ENCODE results near the gene LMF1.

LMF1 gene

GRCh38 chr16:854808-855410, 115.9 kb downstream of the LMF1 start:
- Histone ChIP-seq H3K4me1 (ENCODE audit: insufficient read depth, insufficient read length) (no peaks in the 10 kb centered on the region), H3K9me3 (ENCODE audit: insufficient read depth, low read length) (peaks cover 22% of the 10 kb centered on the region; the same call in 1 of the 2 replicates), H3K9ac (ENCODE audit: insufficient read length, low read depth) (no peak overlapping the region), H3K27me3 (ENCODE audit: insufficient read depth, insufficient read length) (no peaks in the 10 kb centered on the region), H3K36me3 (ENCODE audit: insufficient read depth, insufficient read length, low read length) (no peaks in the 10 kb centered on the region), H3K4me3 (ENCODE audit: insufficient read length, low read depth) (no peak overlapping the region)
- DNase-seq (ENCODE audit: low read depth, low spot score): no peak
- no peak for TF ChIP-seq ZNF274 (IDR thresholded peaks at IDR 0.05; ENCODE audit: low read depth, low read length)
- no peak for TF ChIP-seq SUZ12 (IDR thresholded peaks at IDR 0.05; ENCODE audit: extremely low read depth, insufficient read depth, insufficient read length)
- no peak for TF ChIP-seq YY1 (IDR thresholded peaks at IDR 0.05; ENCODE audit: insufficient read depth, insufficient read length)

DNA sequence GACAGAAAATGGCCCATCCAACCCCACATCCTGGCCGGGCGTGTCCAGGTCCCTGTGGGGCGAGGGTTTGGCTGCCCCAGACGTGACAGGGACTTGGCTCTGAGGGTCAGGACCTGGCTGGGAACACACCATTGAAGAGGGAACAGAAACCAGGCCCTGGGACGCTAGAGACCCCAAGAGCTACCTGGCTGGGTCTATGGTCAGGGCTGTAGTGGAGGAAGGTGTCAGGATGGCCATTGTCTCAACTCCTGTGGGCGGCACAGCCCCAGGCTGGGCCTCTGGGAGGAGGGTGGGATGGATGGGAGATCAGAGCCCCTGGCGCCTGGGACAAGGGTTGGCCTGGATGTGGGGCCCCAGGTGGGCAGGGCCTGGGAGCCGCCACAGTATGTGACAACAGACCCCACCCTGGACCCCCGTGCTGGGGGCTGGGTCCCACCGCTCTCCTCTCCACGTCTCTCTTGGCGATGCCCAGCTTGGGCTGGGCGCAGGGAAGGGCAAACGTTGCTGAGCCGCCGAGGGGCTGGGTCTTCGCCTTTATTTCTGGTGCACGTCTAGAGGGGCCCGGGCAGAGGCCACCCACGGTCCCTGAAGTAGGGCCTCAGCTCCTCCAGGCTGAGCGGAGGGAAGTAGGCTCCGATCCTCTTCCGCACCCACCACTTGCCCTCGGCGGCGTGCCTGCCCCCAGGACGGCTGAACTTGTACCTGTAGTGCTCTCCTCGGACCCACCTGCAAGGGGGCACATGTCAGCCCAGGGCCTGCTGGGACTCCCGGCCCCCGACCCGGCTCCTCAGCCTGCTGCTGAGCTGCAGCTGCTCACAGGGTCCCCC, 116.6 kb downstream of the LMF1 start:
- no peak for DNase-seq (ENCODE audit: low read depth, low spot score)
- Histone ChIP-seq H3K9me3 (ENCODE audit: insufficient read depth, low read length) (peaks cover 23% of the 10 kb centered on the region; the same call in 1 of the 2 replicates), H3K36me3 (ENCODE audit: insufficient read depth, insufficient read length, low read length) (no peaks in the 10 kb centered on the region), H3K4me1 (ENCODE audit: insufficient read depth, insufficient read length) (no peaks in the 10 kb centered on the region), H3K9ac (ENCODE audit: insufficient read length, low read depth) (no peak overlapping the region), H3K27me3 (ENCODE audit: insufficient read depth, insufficient read length) (no peaks in the 10 kb centered on the region), H3K4me3 (ENCODE audit: insufficient read length, low read depth) (no peak overlapping the region)
- TF ChIP-seq YY1 (IDR thresholded peaks at IDR 0.05; ENCODE audit: insufficient read depth, insufficient read length) (no peak), SUZ12 (IDR thresholded peaks at IDR 0.05; ENCODE audit: extremely low read depth, insufficient read depth, insufficient read length) (no peak), ZNF274 (IDR thresholded peaks at IDR 0.05; ENCODE audit: low read depth, low read length) (no peak)

DNA sequence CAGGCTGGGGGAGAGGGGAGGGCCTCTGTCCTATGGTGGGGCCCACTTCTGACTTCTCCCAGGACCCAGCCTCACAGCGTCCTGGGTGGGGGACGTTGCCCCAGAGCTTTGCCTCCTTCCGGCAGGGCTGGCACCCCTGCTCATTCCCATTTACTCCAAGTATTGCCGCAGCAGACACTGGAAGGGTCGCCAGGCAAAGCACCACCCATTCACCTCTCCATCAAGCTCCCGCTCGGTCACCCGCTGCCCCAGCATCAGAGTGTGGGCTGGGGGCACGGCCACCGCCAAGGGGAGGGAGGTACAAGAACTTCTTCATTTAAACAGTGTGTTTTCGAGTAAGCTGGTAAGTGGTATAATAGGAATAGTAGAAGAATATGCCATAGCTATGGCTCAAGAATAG, 117.5 kb downstream of the LMF1 start:
- Histone ChIP-seq H3K9me3 (ENCODE audit: insufficient read depth, low read length) (peaks cover 18% of the 10 kb centered on the region; the same call in 1 of the 2 replicates), H3K4me1 (ENCODE audit: insufficient read depth, insufficient read length) (no peaks in the 10 kb centered on the region), H3K36me3 (ENCODE audit: insufficient read depth, insufficient read length, low read length) (no peaks in the 10 kb centered on the region), H3K9ac (ENCODE audit: insufficient read length, low read depth) (no peak overlapping the region), H3K27me3 (ENCODE audit: insufficient read depth, insufficient read length) (no peaks in the 10 kb centered on the region), H3K4me3 (ENCODE audit: insufficient read length, low read depth) (no peak overlapping the region)
- DNase-seq (ENCODE audit: low read depth, low spot score): no peak
- TF ChIP-seq SUZ12 (IDR thresholded peaks at IDR 0.05; ENCODE audit: extremely low read depth, insufficient read depth, insufficient read length) (no peak), ZNF274 (IDR thresholded peaks at IDR 0.05; ENCODE audit: low read depth, low read length) (no peak), YY1 (IDR thresholded peaks at IDR 0.05; ENCODE audit: insufficient read depth, insufficient read length) (no peak)

DNA sequence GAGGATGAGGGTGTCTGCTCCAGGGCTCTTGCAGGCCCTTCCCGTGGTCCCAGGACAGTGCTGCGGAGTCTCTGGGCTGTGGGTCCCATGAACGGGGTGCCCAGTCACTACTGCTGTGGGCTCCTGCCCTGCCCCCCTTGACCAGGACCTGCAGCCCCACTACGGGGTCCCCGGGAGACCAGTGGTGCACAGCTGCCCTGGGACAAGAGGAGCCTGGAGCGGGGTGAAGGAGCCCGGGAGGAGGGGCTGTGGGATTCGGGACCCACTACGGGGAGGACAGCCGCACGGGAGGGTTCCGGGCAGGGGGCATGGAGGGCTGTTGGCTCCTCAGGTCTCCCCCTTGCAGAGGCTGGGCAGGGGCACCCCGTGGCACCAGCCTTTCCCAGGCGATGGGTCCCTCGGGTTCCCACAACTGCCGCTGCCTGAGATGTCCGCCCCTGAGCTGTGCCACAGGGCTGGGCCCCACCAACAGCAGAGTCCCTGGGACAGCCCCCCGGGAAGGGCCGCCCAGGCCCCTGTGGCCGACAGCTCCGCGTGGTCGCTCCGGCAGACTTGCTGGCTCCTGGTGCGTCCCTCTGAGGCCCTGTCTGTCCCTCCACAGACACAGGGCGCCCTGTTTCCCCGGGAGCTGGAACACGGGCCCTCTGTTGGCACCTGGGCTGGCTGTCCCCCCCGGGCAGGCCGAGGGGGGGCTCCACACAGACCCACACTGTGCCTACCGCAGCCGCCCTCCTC, 118.2 kb downstream of the LMF1 start:
- Histone ChIP-seq H3K4me3 (ENCODE audit: insufficient read length, low read depth) (no peak overlapping the region), H3K9ac (ENCODE audit: insufficient read length, low read depth) (no peak overlapping the region), H3K4me1 (ENCODE audit: insufficient read depth, insufficient read length) (no peaks in the 10 kb centered on the region), H3K9me3 (ENCODE audit: insufficient read depth, low read length) (peaks cover 18% of the 10 kb centered on the region; the same call in 1 of the 2 replicates), H3K27me3 (ENCODE audit: insufficient read depth, insufficient read length) (no peaks in the 10 kb centered on the region), H3K36me3 (ENCODE audit: insufficient read depth, insufficient read length, low read length) (no peaks in the 10 kb centered on the region)
- TF ChIP-seq YY1 (IDR thresholded peaks at IDR 0.05; ENCODE audit: insufficient read depth, insufficient read length) (no peak), ZNF274 (IDR thresholded peaks at IDR 0.05; ENCODE audit: low read depth, low read length) (no peak), SUZ12 (IDR thresholded peaks at IDR 0.05; ENCODE audit: extremely low read depth, insufficient read depth, insufficient read length) (no peak)
- DNase-seq (ENCODE audit: low read depth, low spot score): no peak

DNA sequence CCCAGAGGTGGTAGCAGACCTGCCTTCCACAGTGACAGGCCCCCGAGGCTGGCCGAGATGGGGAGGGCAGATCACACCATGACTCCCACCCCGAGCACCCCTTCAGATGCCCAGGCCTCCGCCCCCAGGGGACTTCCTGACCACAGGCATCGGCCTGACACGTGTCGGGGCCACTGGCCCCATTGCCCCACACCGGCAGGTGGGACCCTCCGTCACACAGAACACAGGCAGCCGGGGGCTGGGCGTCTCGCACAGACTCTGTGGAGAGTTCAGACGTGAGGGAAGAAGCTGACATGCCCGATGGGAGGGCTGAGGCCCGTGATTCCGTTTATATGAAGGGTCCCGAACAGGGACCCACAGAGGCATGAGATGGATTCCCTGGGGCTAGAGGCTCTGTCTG, 118.9 kb downstream of the LMF1 start:
- Histone ChIP-seq H3K36me3 (ENCODE audit: insufficient read depth, insufficient read length, low read length) (no peaks in the 10 kb centered on the region), H3K4me3 (ENCODE audit: insufficient read length, low read depth) (no peak overlapping the region), H3K9ac (ENCODE audit: insufficient read length, low read depth) (no peak overlapping the region), H3K27me3 (ENCODE audit: insufficient read depth, insufficient read length) (no peaks in the 10 kb centered on the region), H3K4me1 (ENCODE audit: insufficient read depth, insufficient read length) (no peaks in the 10 kb centered on the region), H3K9me3 (ENCODE audit: insufficient read depth, low read length) (peaks cover 18% of the 10 kb centered on the region; the same call in 1 of the 2 replicates)
- no peak for DNase-seq (ENCODE audit: low read depth, low spot score)
- TF ChIP-seq SUZ12 (IDR thresholded peaks at IDR 0.05; ENCODE audit: extremely low read depth, insufficient read depth, insufficient read length): no peak
- no peak for TF ChIP-seq YY1 (IDR thresholded peaks at IDR 0.05; ENCODE audit: insufficient read depth, insufficient read length)
- TF ChIP-seq ZNF274 (IDR thresholded peaks at IDR 0.05; ENCODE audit: low read depth, low read length): no peak

DNA sequence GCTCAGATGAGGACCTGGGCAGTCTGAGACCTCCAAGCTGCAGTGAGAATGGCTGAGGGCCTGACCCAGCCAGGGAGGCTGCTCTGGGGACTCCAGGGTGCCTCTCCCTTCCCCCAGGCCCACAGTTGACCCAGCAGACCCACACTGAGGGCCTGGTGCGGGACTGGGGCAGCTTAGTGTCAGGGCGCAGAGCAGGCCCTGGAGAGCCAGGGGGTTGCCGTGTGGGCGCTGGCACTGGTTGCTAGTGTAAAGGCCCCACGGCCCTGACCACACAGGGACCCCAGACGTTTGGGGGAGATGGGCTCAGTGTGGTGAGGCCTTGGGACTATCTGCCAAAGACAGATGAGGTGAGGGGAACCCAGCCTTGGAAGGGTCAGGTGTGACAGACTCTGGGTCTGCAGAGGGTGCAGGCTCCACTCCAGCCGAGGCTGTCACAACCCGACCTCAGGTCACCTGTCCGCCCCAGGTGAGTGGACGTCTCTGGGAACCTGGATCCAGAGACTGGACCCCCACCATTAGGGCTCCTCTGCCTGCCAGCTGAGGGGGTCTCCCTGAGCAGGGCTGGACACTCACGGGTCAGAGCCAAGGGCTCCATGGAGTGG, 119.5 kb downstream of the LMF1 start:
- Histone ChIP-seq H3K27me3 (ENCODE audit: insufficient read depth, insufficient read length) (no peaks in the 10 kb centered on the region), H3K4me3 (ENCODE audit: insufficient read length, low read depth) (no peak overlapping the region), H3K4me1 (ENCODE audit: insufficient read depth, insufficient read length) (no peaks in the 10 kb centered on the region), H3K9ac (ENCODE audit: insufficient read length, low read depth) (no peak overlapping the region), H3K36me3 (ENCODE audit: insufficient read depth, insufficient read length, low read length) (no peaks in the 10 kb centered on the region), H3K9me3 (ENCODE audit: insufficient read depth, low read length) (peaks cover 18% of the 10 kb centered on the region; the same call in 1 of the 2 replicates)
- DNase-seq (ENCODE audit: low read depth, low spot score): no peak
- TF ChIP-seq SUZ12 (IDR thresholded peaks at IDR 0.05; ENCODE audit: extremely low read depth, insufficient read depth, insufficient read length) (no peak), ZNF274 (IDR thresholded peaks at IDR 0.05; ENCODE audit: low read depth, low read length) (no peak), YY1 (IDR thresholded peaks at IDR 0.05; ENCODE audit: insufficient read depth, insufficient read length) (no peak)
